PC-3 (cell line): ENCODE data around the gene IFI44.

Experiments used
- EZH2phosphoT487 ChIP-seq: fragments of 300-600 bp; sonication (generic); IDR thresholded peaks from 2 replicates; pipeline ENCODE4 v1.6.1; 2018; ENCODE audit warnings: mild to moderate bottlenecking, antibody characterized with exemption, low read length, borderline replicate concordance
- TF ChIP-seq, protein P1 (sequence below): fragments of 300-600 bp; sonication (generic); conservative IDR thresholded peaks from 2 replicates; pipeline ENCODE4 v1.5.1; 2017; ENCODE audit warnings: antibody characterized with exemption, low read depth, mild to moderate bottlenecking, low read length

DNA sequence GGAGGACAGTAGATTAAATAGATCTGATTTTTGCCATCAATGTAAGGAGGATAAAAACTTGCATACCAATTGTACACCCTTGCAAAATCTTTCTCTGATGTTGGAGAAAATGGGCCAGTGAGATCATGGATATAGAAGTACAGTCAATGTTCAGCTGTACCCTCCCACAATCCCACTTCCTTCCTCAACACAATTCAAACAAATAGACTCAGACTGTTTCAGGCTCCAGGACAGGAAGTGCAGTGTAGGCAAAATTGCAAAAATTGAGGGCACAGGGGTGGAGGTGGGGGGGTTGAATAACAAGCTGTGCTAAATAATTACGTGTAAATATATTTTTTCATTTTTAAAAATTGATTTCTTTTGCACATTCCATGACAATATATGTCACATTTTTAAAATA is 3.9 kb upstream of the IFI44 start:
- TF ChIP-seq, protein P1, sequence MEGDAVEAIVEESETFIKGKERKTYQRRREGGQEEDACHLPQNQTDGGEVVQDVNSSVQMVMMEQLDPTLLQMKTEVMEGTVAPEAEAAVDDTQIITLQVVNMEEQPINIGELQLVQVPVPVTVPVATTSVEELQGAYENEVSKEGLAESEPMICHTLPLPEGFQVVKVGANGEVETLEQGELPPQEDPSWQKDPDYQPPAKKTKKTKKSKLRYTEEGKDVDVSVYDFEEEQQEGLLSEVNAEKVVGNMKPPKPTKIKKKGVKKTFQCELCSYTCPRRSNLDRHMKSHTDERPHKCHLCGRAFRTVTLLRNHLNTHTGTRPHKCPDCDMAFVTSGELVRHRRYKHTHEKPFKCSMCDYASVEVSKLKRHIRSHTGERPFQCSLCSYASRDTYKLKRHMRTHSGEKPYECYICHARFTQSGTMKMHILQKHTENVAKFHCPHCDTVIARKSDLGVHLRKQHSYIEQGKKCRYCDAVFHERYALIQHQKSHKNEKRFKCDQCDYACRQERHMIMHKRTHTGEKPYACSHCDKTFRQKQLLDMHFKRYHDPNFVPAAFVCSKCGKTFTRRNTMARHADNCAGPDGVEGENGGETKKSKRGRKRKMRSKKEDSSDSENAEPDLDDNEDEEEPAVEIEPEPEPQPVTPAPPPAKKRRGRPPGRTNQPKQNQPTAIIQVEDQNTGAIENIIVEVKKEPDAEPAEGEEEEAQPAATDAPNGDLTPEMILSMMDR: no peak
- TF ChIP-seq EZH2phosphoT487: no peak
